ENCODE data around the gene TSC1.

GRCh38 chr9:132875159-132875558 lies 69.3 kb downstream of the TSC1 start:
- TF ChIP-seq, protein P1, sequence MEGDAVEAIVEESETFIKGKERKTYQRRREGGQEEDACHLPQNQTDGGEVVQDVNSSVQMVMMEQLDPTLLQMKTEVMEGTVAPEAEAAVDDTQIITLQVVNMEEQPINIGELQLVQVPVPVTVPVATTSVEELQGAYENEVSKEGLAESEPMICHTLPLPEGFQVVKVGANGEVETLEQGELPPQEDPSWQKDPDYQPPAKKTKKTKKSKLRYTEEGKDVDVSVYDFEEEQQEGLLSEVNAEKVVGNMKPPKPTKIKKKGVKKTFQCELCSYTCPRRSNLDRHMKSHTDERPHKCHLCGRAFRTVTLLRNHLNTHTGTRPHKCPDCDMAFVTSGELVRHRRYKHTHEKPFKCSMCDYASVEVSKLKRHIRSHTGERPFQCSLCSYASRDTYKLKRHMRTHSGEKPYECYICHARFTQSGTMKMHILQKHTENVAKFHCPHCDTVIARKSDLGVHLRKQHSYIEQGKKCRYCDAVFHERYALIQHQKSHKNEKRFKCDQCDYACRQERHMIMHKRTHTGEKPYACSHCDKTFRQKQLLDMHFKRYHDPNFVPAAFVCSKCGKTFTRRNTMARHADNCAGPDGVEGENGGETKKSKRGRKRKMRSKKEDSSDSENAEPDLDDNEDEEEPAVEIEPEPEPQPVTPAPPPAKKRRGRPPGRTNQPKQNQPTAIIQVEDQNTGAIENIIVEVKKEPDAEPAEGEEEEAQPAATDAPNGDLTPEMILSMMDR (IDR thresholded peaks at IDR 0.05), result no peak
- no peak for TF ChIP-seq POLR2A (IDR thresholded peaks at IDR 0.05)

Data from uterus (tissue), 2 donors.